ENCODE results near the gene SLC22A23. TPM values are rescaled to one million over a fixed set of nuclear protein-coding genes. Genes with fewer than 3 reads are reported as not detected.

Gene SLC22A23
- total RNA-seq, 2 experiments from 2014 or later: 13.4 to 13.6 TPM

GRCh38 chr6:3417473-3417872 is 39.4 kb downstream of the SLC22A23 start:
- intact Hi-C loops (cut with DNase I, micrococcal nuclease): no loop called here
- ChIA-PET CTCF (no interaction called here), POLR2A (no interaction called here)
- Mint-ChIP-seq H3K27ac (no peak overlapping the region), H3K27me3 (no peaks in the 10 kb centered on the region), H3K4me3 (no peak overlapping the region), H3K4me1 (ENCODE audit: low read depth) (peaks cover 24% of the 10 kb centered on the region), H3K9me3 (no peaks in the 10 kb centered on the region), H3K36me3 (ENCODE audit: low read depth) (no peaks in the 10 kb centered on the region)
- TF ChIP-seq CTCF (IDR thresholded peaks at IDR 0.05): no peak
- peaks cover 8% of the 10 kb centered on the region for H3K4me1 ChIP-seq (ENCODE audit: insufficient read depth, low read length)
- ATAC-seq (ENCODE audit: poor library complexity) (no peak), DNase-seq (no peak)
- no peaks in the 10 kb centered on the region for H3K36me3 ChIP-seq (ENCODE audit: insufficient read depth, low read length)
- H3K9me3 ChIP-seq (ENCODE audit: control insufficient read depth in 1 of 2, insufficient read depth in 1 of 2, low read length in 2 of 2): peaks cover 0 to 4% of the 10 kb centered on the region in 2 experiments
- no peak overlapping the region for H3K4me3 ChIP-seq (ENCODE audit: low read length)
- H3K27me3 ChIP-seq (ENCODE audit: control insufficient read depth in 1 of 2, insufficient read depth in 2 of 2, low read length in 2 of 2): no peaks in the 10 kb centered on the region
- H3K27ac ChIP-seq (ENCODE audit: low read depth in 1 of 2, low read length in 2 of 2): no peak overlapping the region

- no peaks in the 10 kb centered on the region for H3K9me3 Mint-ChIP-seq
- intact Hi-C loops (cut with DNase I, micrococcal nuclease): loop anchor here in 1 of 2 experiments (2.0 kb wide), 1 partner anchor 39 kb away; no protein-coding TSS in a partner anchor
- no peak overlapping the region for H3K4me3 ChIP-seq (ENCODE audit: low read length)
- H3K9me3 ChIP-seq (ENCODE audit: control insufficient read depth in 1 of 2, insufficient read depth in 1 of 2, low read length in 2 of 2): peaks cover 0 to 4% of the 10 kb centered on the region in 2 experiments
- peaks cover 24% of the 10 kb centered on the region for H3K4me1 Mint-ChIP-seq (ENCODE audit: low read depth)
- H3K4me3 Mint-ChIP-seq: no peak overlapping the region
- H3K36me3 ChIP-seq (ENCODE audit: insufficient read depth, low read length): no peaks in the 10 kb centered on the region
- no peak for TF ChIP-seq CTCF (IDR thresholded peaks at IDR 0.05)
- CTCF ChIA-PET: no interaction called here
- no peaks in the 10 kb centered on the region for H3K27me3 ChIP-seq (ENCODE audit: control insufficient read depth in 1 of 2, insufficient read depth in 2 of 2, low read length in 2 of 2)
- no peak for ATAC-seq (ENCODE audit: poor library complexity)
- H3K27ac Mint-ChIP-seq: no peak overlapping the region
- DNase-seq: no peak
- POLR2A ChIA-PET: no interaction called here
- peaks cover 5% of the 10 kb centered on the region for H3K36me3 Mint-ChIP-seq (ENCODE audit: low read depth)
- no peak overlapping the region for H3K27ac ChIP-seq (ENCODE audit: low read depth in 1 of 2, low read length in 2 of 2)
- peaks cover 11% of the 10 kb centered on the region for H3K4me1 ChIP-seq (ENCODE audit: insufficient read depth, low read length)
- H3K27me3 Mint-ChIP-seq: no peaks in the 10 kb centered on the region
Observed at GRCh38 chr6:3415490-3415889, 41.4 kb downstream of the SLC22A23 start.

GRCh38 chr6:3415082-3415453 is 41.8 kb downstream of the SLC22A23 start:
- H3K36me3 Mint-ChIP-seq (ENCODE audit: low read depth): peaks cover 5% of the 10 kb centered on the region
- peak overlapping the region; percentile 3 for H3K27ac Mint-ChIP-seq
- ATAC-seq (ENCODE audit: poor library complexity) (no peak), DNase-seq (no peak)
- H3K27me3 ChIP-seq (ENCODE audit: control insufficient read depth in 1 of 2, insufficient read depth in 2 of 2, low read length in 2 of 2): no peaks in the 10 kb centered on the region
- H3K9me3 ChIP-seq (ENCODE audit: control insufficient read depth in 1 of 2, insufficient read depth in 1 of 2, low read length in 2 of 2): peaks cover 0 to 4% of the 10 kb centered on the region in 2 experiments
- H3K4me3 Mint-ChIP-seq: no peak overlapping the region
- peaks cover 11% of the 10 kb centered on the region for H3K4me1 ChIP-seq (ENCODE audit: insufficient read depth, low read length)
- H3K9me3 Mint-ChIP-seq: no peaks in the 10 kb centered on the region
- TF ChIP-seq CTCF (IDR thresholded peaks at IDR 0.05): no peak
- H3K4me1 Mint-ChIP-seq (ENCODE audit: low read depth): peaks cover 24% of the 10 kb centered on the region
- no peak overlapping the region for H3K27ac ChIP-seq (ENCODE audit: low read depth in 1 of 2, low read length in 2 of 2)
- H3K36me3 ChIP-seq (ENCODE audit: insufficient read depth, low read length): no peaks in the 10 kb centered on the region
- no peaks in the 10 kb centered on the region for H3K27me3 Mint-ChIP-seq
- H3K4me3 ChIP-seq (ENCODE audit: low read length): no peak overlapping the region
- POLR2A ChIA-PET: interaction anchor here (0.6 kb wide), 1 partner anchor 19 kb away, joined by 3 read pairs; no protein-coding TSS in a partner anchor
- intact Hi-C loops (cut with DNase I, micrococcal nuclease): loop anchor here in 1 of 2 experiments (2.0 kb wide), 1 partner anchor 40 kb away; no protein-coding TSS in a partner anchor
- CTCF ChIA-PET: no interaction called here
